Fibroblast of the aortic adventitia (primary cell): ENCODE results near the gene FANCL. TPM values are rescaled to one million over a fixed set of nuclear protein-coding genes. Genes with fewer than 3 reads are reported as not detected.
"Not testable (repeated sequence)": the region's sequence is repeated elsewhere in the genome, so short reads cannot be mapped to it uniquely, and the experiment has no call there.

Experiments
- DNase-seq: peaks from one replicate; pipeline ENCODE4 v3.0.0-alpha.2; 2010; ENCODE audit warnings: low read depth
- H3K4me3 ChIP-seq: 2 replicates; pipeline ENCODE4 v1.5.1; 2011; ENCODE audit warnings: low read depth, mild to moderate bottlenecking, control low read depth, low read length, moderate library complexity
- total RNA-seq: library from RNA; depleted of rRNA; stranded (reverse); fragments of >200 nt; gene quantifications from 2 replicates; pipeline ENCODE4 v1.2.3, GENCODE V29; 2012; ENCODE audit warnings: low replicate concordance
- TF ChIP-seq, protein P1 (sequence below): IDR thresholded peaks from 2 replicates; pipeline ENCODE4 v1.5.1; 2011; ENCODE audit warnings: mild to moderate bottlenecking, low read length, control low read depth, inconsistent platforms; ENCODE audit not compliant: insufficient read depth

Gene FANCL
- total RNA-seq, 1 donor, result 29.6 TPM

DNA sequence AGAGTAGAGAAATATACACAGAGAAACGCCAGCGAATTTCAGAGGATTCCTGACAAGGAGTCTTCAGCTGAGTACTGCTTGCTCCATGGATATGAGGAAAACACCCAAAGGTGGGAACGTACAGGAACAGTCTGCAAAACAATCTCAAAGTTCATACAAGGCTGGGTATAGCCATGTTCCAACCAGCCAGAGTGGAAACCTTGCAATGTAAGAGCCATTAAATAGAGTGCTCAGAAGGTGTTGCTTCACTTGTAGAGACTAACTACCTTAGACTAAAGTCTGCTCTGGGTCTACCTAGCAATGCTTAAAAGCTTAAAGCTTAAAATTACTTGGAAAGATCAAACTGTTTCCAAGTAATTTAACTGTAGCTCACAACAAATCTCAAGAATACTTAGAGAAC, 6.0 kb downstream of the FANCL start:
- no peak overlapping the region for H3K4me3 ChIP-seq
- TF ChIP-seq, protein P1, sequence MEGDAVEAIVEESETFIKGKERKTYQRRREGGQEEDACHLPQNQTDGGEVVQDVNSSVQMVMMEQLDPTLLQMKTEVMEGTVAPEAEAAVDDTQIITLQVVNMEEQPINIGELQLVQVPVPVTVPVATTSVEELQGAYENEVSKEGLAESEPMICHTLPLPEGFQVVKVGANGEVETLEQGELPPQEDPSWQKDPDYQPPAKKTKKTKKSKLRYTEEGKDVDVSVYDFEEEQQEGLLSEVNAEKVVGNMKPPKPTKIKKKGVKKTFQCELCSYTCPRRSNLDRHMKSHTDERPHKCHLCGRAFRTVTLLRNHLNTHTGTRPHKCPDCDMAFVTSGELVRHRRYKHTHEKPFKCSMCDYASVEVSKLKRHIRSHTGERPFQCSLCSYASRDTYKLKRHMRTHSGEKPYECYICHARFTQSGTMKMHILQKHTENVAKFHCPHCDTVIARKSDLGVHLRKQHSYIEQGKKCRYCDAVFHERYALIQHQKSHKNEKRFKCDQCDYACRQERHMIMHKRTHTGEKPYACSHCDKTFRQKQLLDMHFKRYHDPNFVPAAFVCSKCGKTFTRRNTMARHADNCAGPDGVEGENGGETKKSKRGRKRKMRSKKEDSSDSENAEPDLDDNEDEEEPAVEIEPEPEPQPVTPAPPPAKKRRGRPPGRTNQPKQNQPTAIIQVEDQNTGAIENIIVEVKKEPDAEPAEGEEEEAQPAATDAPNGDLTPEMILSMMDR, result no peak
- no peak for DNase-seq

- DNase-seq, result no peak
- TF ChIP-seq, protein P1, result no peak
- no peak overlapping the region for H3K4me3 ChIP-seq
These were observed 12.8 kb downstream of the FANCL start for GRCh38 chr2:58228299-58228698.

DNA sequence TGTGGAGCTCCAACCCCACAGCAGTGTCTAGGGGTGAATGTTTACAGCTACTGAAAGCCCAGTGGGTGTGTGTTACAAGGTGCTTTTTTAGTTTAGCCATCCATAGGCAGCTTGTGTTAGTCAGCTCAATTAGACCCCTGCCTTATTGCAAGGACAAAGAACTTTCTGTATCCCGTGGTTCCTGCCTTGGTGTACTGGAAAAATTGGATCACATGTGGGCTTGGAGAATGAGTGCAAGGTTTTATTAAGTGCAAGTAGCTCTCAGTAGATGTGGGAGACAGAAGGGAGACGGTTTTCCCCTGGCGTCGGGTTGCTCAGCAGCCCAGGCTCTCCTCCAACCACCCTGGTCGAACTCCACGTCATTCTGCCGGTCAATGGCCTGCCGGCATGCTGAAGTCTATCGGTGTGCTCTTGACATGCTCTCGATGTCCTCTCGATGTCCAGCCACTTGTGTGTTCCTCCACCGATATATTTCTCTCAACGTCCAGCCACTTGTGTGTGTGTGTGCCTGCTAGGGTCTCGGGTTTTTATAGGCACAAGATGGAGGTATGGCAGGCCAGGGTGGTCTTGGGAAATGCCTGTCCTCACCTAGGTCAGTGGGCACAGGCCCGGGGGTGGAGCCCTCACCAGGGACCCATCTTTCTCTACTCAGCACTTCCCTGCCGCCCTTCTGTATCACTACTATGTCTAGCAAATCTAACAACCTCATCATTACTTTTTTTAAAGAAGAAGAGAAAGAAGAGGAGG, 13.8 kb downstream of the FANCL start:
- no peak overlapping the region for H3K4me3 ChIP-seq
- TF ChIP-seq, protein P1, result no peak
- no peak for DNase-seq

DNA sequence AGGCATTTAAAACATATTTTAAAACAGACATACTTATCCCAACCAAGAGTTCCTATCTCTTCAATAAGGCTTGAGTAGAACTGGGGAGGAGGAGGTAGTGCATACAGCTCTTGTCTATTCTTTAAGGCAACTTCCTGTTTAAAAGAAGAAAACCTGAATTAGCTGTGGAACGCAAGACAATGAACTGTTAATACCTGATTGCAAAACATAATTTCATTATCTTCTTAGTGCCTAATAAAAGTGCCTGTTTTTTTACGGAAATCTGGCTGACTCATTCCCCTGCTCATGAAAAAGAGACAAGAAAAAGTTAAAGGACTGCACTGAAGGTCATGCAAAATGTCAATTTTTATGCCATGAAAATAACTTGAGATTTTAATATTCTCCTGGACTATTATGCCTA, 19.2 kb downstream of the FANCL start:
- DNase-seq, result no peak
- no peak overlapping the region for H3K4me3 ChIP-seq
- TF ChIP-seq, protein P1, result no peak

DNA sequence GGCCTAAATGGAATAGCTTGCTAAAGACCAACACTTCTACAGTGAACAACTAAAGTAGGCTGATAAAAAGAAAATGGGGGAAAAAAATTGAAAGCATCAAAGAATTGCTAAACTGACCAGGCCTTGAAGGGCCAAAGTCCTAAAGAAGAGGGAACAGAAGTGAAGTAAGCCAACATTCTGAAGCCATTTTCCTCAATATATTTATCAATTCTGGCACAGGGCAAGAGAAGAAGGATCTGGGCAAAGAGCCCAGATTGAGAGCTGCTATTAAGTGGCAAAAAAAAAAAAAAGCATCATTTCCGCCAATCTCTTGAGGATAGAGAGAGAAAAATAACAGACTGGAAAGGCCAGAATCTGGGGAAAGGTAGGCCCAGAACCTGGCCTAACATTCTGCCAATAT, 25.7 kb downstream of the FANCL start:
- TF ChIP-seq, protein P1, result no peak
- DNase-seq, result peak; percentile 55
- no peak overlapping the region for H3K4me3 ChIP-seq

DNA sequence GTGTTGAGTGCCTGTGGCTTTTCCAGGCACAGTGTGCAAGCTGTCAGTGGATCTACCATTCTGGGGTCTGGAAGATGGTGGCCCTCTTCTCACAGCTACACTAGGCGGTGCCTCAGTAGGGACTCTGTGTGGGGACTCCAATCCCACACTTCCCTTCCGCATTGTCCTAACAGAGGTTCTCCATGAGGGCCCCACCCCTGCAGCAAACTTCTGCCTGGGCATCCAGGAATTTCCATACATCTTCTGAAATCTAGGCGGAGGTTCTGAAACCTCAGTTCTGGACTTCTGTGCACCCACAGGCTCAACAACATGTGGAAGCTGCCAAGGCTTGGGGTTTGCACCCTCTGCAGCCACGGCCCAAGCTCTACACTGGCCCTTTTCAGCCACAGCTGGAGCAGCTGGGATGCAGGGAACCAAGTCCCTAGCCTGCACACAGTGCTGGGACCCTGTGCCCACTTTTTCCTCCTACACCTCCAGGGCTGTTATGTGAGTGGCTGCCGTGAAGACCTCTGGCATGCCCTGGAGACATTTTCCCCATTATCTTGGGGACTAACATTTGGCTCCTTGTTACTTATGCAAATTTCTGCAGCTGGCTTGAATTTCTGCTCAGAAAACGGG, 30.1 kb downstream of the FANCL start:
- DNase-seq, H3K4me3 ChIP-seq: not testable (repeated sequence)

DNA sequence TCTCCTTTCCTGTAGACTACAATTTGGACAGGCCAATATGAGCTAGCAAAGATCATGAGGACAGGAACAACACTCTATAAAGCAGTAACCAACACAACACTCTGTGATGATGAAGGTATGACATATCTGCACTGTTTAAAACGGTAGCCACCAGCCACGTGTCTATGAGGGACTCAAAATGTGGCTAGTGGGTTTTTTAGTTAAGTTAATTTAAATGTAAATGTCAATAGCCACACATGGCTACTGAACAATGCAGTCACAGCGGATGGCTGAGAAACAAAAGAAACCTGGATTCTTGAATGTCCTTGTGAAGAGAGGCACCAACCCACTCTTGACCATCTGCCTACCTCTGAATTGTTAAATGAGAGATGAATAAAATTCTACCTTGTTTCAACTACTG, 33.9 kb downstream of the FANCL start:
- TF ChIP-seq, protein P1, result no peak
- DNase-seq, result no peak
- no peak overlapping the region for H3K4me3 ChIP-seq
